ENCODE data around the gene DIRAS1. TPM values are rescaled to one million over a fixed set of nuclear protein-coding genes. Genes with fewer than 3 reads are reported as not detected.

The DIRAS1 gene
- total RNA-seq, 2 donors from 2014 or later: 36.5 to 58.0 TPM

- Histone ChIP-seq H3K27ac (peak overlapping the region; percentile 89 to 91), H3K36me3 (no peaks in the 10 kb centered on the region), H3K9me3 (peaks cover 0 to 6% of the 10 kb centered on the region in 2 donors), H3K27me3 (no peaks in the 10 kb centered on the region), H3K4me1 (peaks cover 0 to 43% of the 10 kb centered on the region in 2 donors), H3K4me3 (peak overlapping the region; percentile 4 to 59)
- no peak for TF ChIP-seq CTCF (IDR thresholded peaks at IDR 0.05)
- DNase-seq (ENCODE audit: low spot score): no peak
These were observed 1.9 kb downstream of the DIRAS1 start for GRCh38 chr19:2719232-2719735.

- no peak overlapping the region for H3K27ac ChIP-seq
- H3K27me3 ChIP-seq: no peaks in the 10 kb centered on the region
These were observed 3.3 kb downstream of the DIRAS1 start for GRCh38 chr19:2717638-2718541.

GRCh38 chr19:2716722-2717637, 4.2 kb downstream of the DIRAS1 start:
- Histone ChIP-seq H3K4me1 (peaks cover 0 to 22% of the 10 kb centered on the region in 2 donors), H3K9me3 (peaks cover 0 to 6% of the 10 kb centered on the region in 2 donors), H3K4me3 (no peak overlapping the region), H3K27me3 (no peaks in the 10 kb centered on the region), H3K27ac (no peak overlapping the region), H3K36me3 (no peaks in the 10 kb centered on the region)
- DNase-seq (ENCODE audit: low spot score): no peak
- no peak for TF ChIP-seq CTCF (IDR thresholded peaks at IDR 0.05)

More at GRCh38 chr19:2717638-2718541, 3.3 kb downstream of the DIRAS1 start:
- no peak overlapping the region for H3K4me3 ChIP-seq
- peaks cover 0 to 31% of the 10 kb centered on the region in 2 donors for H3K4me1 ChIP-seq
- no peak for TF ChIP-seq CTCF (IDR thresholded peaks at IDR 0.05)
- H3K9me3 ChIP-seq: peaks cover 0 to 6% of the 10 kb centered on the region in 2 donors
- DNase-seq (ENCODE audit: low spot score): no peak
- no peaks in the 10 kb centered on the region for H3K36me3 ChIP-seq

GRCh38 chr19:2716275-2716650, 4.9 kb downstream of the DIRAS1 start:
- TF ChIP-seq CTCF (IDR thresholded peaks at IDR 0.05): no peak
- Histone ChIP-seq H3K27me3 (no peaks in the 10 kb centered on the region), H3K27ac (no peak overlapping the region), H3K4me3 (no peak overlapping the region), H3K4me1 (peaks cover 0 to 16% of the 10 kb centered on the region in 2 donors), H3K36me3 (no peaks in the 10 kb centered on the region), H3K9me3 (peaks cover 0 to 6% of the 10 kb centered on the region in 2 donors)
- DNase-seq (ENCODE audit: low spot score): no peak

GRCh38 chr19:2715470-2716274, 5.5 kb downstream of the DIRAS1 start:
- no peak for TF ChIP-seq CTCF (IDR thresholded peaks at IDR 0.05)
- H3K27me3 ChIP-seq: no peaks in the 10 kb centered on the region
- DNase-seq (ENCODE audit: low spot score): no peak

More at GRCh38 chr19:2715470-2716274, 5.5 kb downstream of the DIRAS1 start:
- Histone ChIP-seq H3K4me1 (peaks cover 0 to 13% of the 10 kb centered on the region in 2 donors), H3K9me3 (peaks cover 0 to 6% of the 10 kb centered on the region in 2 donors), H3K36me3 (no peaks in the 10 kb centered on the region), H3K4me3 (no peak overlapping the region), H3K27ac (no peak overlapping the region)
